Activated CD4-positive, alpha-beta T cell treated with anti-CD3 and anti-CD28 coated beads, Interleukin-2, amount 50 U/mL, for 48 hours (primary cell): ENCODE data around the gene PPIL1.

ENCODE experiments used
- DNase-seq, 2 experiments: peaks; one replicate each; pipeline ENCODE4 v3.0.0-alpha.2; 2020

PPIL1 gene

DNA sequence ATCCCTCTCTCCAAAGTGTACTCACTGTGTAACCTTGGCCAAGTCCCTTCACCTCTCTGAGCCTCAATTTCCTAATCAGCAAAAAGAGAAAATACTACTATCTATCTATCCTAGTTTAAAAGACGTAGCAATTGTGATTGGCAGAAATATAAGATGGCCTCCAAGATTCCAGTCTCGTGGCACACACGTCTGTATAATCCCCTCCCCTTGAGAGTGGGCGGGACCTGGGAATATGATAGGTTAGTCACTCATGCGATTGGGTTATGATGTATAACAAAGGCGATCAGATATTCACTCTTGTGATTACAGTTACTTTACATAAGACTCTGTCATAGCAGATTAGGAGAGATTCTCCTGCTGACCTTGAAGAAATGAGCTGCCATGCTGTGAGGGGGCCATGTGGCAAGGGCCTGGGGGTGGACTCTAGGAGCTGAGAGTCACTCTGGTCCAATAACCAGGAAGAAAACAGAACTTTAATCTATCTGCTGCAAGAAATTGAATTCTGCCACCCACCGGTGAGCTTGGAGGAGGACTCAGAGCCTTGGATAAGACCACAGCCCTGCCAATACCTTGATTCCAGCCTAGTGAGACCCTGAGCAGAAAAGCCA is 41.3 kb downstream of the PPIL1 start:
- no peak for DNase-seq

DNA sequence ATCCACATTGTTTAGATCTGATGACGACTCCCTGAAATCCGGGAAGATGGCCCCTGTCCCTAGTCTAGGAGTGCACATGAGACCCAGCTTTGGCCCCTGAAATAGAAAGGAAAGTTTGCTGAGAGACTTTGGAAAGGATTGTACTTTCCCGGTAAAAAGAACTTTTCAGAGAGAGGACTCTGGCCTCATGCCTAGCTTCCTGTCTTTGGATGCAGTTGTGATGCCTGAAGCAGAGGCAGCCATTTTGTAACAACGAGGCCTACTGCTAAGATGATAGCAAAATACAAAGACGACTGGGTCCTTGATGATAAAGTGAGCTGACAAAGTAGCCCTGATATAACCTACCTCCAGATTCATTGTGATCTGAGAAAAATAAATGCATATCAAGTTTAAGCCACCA is 42.3 kb downstream of the PPIL1 start:
- no peak for DNase-seq

DNA sequence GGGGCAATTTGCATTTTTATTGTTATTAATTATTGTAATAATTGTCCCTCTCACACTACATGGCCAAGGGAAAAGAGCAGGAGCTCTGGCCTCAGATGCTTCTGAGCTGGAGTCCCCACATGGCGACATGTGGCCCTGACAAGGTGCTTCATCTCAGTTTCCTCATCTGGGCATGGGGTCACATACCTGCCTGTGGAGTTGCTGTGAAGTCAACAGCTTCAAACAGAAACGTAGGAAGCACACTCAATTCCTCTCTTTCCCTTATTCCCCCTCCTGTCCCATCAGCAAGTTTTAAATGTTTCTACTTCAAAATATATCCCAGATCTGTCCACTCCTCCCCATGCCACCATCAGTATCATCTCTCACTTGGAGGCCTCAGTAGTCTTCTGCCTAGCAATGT is 44.0 kb downstream of the PPIL1 start:
- DNase-seq: no peak

DNA sequence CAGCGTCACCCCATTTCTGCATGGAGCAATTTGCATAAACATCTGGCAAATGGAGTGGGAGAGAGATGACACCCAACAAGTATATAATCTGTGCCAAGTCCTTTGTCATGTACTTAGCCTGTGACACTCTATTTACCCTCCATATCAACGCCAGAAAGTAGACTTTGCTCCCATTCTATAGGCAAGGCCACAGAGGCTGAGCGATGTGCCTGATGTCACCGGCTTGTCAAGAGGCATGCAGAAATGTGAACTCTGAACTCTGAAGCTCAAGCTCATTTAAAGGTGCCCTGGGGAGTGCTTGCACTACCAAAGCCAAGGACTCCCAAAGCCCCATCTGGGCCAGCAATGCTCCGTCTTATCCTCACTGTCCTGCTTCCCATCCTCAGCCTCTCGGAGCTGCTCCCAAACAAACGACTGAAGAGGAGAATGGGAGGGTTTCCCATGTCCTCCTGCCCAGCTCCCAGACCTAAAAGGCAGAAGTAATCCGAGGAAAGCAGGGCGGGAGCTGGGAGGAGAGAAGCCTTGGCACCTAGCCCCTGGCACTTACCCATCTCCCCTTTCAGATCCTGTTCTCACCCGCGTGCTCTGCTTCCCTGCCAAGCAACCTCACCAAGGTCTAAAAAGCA is 44.6 kb downstream of the PPIL1 start:
- DNase-seq: no peak

DNA sequence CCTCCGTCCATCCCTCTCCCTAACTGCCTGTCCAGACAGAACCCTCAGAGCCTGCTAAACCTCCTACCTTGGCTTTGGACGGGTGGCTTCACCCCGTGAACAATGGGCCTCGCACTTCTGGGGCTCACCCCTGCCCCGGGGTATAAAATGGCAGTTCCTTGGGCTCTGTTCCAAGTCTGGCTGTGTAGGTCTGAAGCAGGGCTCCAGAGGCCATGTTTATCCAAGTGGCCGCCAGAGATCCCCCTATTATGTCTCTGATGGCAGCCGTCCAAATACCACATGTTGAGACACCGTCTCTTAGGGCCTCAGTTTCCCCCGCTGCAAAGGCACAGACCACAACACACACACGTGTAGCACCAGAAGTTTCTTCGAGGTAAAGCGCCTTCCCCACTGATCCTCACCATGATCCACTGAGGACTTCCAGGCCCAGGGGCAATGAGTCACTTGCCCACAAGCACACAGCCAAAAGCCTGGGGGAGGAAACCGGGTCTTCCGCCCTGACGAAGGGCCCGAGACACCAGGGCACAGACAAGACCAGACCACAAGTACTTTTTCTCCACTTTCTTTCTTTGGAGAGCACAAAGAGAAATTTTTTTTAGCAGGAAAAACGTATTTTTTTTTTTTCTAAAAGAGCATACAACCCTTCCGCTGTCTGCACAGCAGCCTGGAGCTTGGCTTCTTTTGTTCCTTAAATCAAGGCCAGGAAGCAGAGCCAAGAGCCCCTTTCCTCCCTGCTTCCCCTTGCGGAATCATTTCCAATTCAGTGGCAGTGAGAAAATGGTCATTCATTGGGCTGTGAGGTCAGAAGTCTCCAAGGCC is 47.1 kb downstream of the PPIL1 start:
- DNase-seq: peak in 1 of 2 experiments; percentile 31

DNA sequence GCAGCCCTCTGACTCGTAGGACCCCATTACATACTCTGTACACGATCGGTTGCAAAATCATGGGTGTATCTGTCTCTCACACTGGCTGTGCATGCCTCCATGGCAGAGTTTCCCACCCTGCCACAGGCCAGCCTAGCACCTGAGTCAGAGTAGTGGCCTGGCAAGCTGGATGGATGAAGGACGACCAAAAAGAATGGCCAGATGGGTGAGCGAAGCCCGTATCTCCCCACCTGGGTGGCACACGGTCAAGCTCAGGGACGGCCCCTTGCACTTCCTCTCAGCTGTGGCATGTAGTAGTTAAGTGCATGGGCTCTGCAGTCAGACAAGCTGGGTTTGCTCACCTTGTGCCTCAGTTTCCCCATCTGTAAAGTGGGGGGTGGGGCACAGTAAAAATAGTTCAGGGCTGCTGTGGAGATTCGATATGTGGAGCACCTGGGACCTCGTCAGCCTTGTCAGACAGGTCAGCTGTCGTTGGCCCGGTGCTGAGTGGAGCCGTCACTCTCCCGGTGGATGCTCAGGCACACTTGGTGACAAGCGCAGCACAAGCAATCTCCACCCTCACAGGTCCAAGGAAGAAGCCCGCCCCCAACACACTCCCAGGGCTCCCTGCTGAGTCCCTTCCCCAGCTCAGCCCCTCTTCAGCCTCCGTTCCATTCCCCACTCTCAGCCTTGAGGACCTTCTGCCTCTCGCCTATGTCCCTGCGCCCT is 47.9 kb downstream of the PPIL1 start:
- no peak for DNase-seq

DNA sequence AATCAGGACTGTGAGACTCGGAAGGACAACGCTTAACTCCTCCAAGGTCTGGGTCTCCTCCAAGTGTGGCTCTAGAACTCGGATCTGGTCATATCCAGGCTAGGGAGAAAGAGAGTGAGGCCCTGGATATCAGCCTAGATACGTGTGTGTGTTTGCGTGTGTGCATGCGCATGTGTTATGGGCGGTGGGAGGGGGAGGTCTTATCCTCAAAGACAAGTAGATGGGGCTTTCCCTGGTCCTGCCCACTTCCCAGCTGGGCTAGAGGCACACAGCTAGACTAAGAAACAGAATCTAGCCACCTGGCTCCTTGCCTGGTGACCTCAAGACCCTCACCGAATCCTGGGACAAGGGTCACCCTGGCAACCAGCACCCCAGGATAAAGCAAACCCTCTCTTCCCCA is 48.6 kb downstream of the PPIL1 start:
- DNase-seq: no peak

DNA sequence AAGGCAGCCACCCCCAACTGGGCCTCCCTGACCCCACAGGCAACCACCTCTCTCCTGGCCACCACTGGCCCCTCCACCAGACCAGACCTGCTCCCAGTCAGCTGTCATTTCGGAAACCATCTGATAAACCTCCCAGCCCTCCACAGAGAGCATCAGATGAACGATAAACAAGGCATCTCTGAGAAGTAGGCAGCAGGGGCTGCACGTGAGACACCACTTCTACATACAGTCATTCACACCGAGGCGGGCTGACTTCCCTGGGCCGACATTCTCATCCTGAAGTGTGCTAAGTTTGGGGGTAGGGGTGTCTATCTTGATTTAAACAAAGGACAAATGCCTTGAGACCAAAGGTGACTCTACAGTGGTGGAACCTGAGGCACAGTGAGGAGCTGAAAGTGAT is 49.2 kb downstream of the PPIL1 start:
- DNase-seq: no peak

DNA sequence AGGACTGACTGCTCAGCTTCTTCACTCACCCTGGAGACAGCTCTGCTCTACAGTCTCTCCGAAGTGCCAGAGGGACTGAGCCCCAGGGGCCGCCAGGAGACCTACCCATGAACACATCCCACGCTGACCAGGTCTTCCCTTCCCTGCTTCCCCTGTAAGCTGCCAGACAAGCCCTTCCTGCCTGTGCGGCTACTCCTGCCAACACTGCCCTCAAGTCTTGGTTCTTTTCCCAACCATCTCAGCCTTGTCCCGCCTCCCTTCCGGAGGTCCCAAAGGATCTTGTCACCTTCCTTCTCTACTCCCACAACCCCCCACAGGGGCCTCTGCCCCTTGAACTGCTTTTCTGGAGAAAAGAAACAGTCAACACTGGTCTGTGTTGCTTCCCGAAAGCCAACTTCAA is 50.4 kb downstream of the PPIL1 start:
- no peak for DNase-seq

DNA sequence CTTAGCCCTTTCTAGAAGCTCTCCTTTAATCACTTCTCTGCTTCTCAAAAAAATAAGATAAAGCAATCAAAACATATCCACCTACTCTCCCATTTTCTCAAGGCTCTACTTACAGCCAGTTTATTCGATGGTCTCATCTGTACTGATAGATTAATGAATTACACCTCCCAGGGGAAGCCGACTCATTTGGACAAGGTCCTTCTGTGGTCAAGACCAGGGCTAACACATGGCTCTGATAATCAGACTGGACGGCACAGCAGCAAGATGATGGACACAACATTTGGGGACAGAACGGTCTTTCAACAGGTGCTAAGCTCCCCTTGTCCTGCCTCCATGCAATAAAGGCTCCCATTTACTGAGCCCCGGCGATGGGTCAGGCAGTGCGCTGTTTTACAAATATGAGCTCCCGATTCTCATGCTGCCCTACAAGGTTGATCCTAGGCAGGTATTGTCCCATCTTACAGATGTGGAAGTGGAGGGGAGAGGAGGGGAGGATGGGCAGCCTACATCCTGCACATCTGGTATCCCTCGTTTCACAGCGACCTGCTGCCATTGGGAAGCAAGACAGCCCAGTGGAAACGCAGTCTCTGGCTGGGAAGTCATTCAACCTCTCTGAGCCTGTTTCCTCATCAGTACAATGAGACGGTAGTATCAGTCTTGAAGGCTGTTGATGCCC is 51.0 kb downstream of the PPIL1 start:
- no peak for DNase-seq

DNA sequence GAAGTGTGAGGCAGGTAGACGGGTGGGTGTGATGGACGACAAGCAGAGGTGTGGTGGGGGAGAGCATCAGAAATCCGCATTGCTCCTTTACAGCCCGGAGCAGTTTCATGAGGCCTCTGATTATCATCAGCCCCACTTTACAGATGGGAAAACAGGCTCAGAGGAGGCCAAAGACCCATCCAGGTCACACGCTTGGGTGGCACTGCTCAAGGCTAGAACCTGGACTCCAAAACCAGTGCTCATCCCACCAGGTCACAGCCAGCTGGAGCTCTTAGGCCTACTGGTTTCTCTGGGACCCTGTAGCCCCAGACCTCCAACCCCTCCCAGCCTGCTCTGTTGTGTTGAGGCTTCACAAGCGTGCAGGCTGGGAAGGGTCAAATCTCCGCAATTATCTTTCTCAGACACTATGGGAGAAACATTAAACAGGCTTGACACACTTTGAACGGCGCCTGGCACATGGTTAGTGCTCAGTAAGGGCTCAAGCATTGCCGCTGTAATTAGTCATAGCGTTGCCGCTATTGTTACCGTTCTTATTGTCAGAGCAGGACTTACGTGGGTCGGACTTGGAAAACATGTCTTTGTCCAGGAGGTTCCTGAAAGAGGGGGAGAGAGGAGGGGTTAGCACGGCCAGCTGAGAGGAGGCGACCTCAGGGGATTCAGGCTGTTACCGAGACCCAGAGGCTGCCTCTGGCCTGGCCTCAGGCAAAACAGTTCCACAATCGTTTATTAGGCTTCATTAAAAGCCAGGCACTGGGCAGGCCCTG is 51.9 kb downstream of the PPIL1 start:
- no peak for DNase-seq

DNA sequence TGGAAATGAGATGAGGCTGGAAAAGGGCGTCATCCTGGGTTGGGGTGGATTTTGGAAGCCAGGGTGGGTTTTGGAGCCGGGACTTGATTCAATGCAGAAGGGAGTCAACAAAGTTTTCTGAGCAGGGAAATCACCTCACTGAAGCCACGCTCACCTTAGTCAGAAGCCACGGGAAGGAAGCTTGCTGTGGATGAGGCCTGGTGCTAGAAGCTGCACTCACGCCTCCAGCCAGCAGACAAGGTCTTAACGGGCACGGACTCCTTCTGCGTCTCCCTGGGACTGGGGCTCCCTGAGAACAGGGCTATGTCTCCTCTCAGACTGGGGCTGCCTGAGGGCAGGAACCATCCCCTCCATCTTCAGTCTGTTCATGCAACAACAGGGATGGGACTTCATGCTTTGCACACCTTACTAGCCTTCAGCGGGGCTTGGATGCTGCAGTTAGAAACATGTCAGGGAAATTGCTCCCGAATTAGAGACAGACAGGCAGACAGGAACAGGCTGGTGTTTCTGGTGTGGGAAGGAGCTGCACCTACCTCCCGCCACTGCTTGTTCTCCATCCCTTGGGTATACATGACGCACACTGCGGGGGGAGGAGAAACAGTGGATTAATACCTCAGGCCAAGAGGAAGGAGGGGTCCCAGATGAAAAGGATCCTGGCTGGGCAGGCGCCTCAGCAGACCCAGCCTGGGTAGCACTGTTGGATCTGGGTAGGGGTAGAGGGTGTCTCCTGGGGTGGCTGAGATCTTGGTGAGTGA is 52.8 kb downstream of the PPIL1 start:
- no peak for DNase-seq

DNA sequence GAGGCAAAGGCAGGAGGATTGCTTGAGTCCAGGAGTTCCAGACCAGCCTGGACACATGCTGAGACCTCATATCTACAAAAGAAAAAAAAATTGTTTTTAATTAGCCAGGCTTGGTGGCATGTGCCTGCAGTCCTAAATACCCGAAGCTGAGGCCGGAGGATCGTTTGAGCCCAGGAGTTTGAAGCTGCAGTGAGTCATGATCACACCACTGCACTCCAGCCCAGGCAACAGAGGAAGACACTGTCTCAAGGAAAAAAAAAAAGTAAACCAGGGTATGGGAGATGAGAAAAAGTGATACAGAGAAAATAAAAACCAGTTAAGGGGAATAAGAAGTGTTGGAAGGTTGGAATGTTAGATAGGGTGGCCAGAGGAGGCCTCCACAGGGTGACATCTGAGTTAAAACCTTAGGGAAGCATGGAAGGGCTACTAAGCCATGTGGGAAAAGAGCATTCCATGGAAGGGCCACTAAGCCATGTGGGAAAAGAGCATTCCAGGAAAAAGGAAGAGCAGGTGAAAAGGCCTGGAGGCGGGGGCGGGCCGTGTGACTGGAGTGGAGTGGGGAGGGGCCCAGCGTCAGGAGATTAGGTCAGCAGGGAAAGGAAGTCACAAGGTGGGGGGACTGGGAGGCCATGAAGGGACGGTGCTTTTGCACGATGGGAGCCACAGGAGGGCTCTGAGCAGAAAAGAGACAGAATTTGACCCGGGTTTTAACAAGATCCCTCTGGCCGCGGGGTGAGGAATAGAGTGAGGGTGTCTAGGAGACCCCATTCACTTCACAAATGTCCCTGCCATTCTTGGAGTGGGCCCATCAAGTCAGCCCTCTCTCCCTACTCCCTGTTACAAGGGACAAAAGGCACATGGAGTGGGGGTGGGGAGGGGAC is 53.7 kb downstream of the PPIL1 start:
- no peak for DNase-seq

DNA sequence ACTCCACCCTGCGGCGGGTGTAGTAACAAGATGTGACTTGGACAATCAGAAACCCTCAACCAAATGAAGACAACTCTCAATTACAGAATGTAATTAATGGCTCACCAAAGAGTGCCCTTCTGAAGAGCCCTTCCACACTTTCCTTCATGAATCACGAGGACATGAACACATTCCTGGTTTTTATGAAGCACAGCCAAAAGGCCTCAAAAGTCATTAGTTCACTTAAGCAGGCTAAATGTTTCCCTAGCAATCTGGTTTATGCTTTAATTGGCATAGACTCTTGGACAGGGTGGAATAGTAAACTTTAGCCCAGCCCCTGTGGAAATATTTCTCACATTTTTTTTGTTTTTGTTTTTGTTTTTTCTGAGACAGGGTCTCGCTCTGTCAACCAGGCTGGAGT is 55.8 kb downstream of the PPIL1 start:
- no peak for DNase-seq

DNA sequence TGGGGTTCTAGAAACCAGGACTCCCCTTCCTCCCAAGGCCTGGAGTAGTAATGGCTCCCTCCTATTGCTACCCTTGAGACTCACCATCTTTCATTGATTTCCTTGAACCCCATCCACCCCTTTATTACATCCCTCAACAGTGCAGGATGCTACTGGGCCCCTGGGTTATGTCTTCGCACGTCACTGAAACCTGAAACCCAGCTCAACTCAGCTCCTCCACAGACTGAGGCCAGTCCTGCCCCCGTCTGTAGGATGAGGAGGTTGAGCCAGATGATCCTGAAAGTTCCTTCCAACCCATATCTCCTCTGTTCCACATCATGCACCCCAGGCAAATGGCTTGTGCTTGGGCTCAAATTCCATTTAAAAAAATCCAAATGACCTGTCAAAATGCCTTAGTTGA is 56.8 kb downstream of the PPIL1 start:
- no peak for DNase-seq

DNA sequence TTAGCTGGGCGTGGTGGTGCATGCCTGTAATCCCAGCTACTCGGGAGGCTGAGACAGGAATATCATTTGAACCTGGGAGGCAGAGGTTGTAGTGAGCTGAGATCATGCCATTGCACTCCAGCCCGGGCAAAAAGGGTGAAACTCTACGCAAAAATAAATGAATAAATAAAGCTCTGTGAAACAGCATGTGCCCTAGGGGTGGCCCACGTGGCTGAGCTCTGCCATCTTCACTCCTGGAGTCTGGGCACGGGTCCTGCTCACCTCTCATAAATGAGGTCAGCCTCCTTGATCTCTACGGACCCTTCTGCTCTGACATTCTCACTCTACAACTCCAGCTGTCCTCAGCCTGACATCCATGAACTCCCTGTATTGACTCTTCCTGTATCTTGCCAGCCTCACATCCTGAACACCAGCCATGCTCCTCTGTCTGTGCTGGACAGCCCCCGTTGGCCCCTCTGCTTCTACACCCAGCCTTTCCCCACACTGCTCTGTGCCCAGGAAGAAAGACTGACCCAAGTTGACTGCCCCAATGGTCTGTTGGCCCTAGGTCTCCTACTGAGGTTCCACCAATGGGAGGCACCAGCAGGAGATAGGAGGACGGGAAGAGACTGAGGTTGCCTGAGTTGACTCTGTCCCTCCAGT is 57.3 kb downstream of the PPIL1 start:
- DNase-seq: no peak

DNA sequence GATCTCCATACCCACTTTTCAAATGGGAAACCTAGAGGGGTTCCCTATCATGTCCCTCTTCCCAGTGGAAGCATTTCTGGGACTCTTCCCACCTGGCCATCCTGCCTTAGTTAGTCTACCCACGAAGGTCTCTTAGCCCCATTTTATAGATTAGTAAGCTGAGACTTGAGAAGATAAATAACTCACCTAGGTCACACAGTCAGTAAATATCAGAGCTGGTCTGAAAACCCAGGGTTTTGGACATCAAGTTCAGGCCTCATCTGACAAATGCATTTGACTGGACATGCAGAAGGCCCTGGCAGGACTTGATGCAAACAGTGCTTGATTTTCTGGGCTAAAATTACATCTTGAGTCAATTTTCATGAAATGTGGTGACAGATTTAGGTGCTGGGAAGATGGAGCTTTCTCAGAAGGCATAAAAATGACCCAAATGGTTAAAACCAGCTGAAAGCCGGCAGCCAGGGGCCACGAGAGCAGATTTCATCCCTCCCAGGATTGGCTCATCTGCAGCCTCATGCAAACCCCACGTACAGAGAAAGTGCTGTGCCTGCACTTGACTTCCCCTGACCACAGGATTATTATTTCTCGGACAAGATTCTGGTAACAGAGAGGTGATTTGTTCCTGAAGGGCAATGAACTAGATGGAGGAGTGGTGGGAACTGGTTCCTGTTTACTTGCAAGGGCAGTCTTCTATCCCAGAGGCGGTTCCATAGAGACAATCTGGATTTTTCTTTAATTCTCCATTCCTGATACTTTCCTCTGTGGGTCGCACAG is 58.5 kb downstream of the PPIL1 start:
- no peak for DNase-seq

DNA sequence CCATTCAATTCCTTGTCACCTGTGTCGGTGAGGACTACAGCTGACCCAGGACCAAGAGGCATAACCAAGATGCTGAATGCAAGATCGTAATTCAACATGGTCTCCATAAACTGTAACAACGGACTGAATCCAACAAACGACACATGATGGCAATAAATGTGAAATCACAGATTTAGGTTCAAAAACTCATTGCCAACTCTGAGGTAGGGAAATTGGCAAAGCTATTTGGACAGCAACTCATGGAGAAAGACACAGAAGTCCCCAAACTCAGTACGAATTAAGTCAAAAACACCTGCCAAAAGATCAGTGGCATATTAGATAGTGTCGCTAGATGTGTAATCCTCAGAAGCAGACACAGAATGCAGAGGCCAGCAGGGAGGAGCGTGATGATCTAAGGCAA is 60.4 kb downstream of the PPIL1 start:
- no peak for DNase-seq

DNA sequence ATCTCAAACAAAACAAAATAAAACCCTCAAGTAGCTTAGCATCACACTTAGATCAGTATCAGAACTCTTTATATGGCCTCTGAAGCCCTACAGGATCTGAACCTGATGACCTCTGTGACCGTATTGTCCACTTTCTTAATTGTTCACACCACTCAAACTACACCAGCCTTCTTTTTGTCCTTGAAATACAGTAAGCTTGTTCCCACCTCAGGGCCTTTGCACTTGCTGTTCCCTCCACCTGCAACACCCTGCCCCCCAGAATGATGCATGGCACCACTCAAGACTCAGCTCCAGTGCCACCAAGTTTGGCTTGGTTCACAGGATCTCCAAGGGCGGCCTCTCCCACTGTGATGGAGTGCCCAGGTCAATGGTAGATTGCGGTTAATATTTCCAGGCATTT is 61.1 kb downstream of the PPIL1 start:
- DNase-seq: no peak
